PC-9 (cell line): ENCODE data around the gene KRTAP4-7.

Experiments
- EZH2 ChIP-seq: fragments of 200-600 bp; sonication (generic); IDR thresholded peaks from 2 replicates; pipeline ENCODE4 v1.8.0; 2017; ENCODE audit warnings: antibody characterized with exemption, low read depth
- TF ChIP-seq, protein P1 (sequence below): fragments of 200-600 bp; sonication (generic); conservative IDR thresholded peaks from 2 replicates; pipeline ENCODE4 v1.6.1; 2017; ENCODE audit warnings: mixed run types, antibody characterized with exemption, mild to moderate bottlenecking, moderate library complexity

DNA sequence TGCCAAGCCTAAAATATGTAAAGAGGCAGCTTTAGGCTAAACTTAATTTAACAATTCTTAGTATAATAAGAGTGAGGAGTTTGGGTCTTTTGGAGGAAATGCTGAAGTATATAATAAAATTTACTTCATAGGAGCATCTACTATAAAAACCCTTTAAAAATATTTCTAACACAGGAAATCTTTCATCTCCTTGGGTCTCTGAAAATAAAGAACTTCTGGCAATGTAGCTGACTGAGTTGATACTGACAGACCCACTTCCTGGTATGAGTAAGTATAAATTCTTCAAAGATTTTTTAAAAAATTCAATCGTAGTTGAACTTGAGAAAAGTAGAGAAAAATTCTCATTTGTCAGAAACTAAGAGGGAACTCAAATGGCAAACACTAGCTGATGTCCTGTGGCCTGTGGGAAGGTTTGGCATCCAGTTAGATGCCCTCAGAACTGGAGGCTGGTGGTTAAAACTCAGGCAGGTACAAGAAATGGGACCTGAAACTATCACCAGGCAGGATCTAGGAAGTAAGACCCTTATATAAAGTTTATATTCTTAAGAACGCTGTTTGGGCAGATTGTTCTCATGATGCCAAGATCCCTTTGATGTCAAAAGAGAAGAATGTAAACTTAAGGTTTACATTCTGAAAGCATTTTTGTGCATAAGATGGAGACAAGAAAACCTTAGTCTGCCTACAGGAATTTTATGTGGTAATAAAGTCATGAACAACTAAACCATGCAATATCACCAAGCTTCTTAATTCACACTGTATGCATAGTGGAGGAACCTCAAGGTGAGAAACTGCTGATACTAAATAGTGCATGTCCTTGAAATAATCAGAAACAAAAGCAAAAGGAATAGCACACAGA lies 50.2 kb downstream of the KRTAP4-7 start:
- TF ChIP-seq EZH2, result no peak
- TF ChIP-seq, protein P1, sequence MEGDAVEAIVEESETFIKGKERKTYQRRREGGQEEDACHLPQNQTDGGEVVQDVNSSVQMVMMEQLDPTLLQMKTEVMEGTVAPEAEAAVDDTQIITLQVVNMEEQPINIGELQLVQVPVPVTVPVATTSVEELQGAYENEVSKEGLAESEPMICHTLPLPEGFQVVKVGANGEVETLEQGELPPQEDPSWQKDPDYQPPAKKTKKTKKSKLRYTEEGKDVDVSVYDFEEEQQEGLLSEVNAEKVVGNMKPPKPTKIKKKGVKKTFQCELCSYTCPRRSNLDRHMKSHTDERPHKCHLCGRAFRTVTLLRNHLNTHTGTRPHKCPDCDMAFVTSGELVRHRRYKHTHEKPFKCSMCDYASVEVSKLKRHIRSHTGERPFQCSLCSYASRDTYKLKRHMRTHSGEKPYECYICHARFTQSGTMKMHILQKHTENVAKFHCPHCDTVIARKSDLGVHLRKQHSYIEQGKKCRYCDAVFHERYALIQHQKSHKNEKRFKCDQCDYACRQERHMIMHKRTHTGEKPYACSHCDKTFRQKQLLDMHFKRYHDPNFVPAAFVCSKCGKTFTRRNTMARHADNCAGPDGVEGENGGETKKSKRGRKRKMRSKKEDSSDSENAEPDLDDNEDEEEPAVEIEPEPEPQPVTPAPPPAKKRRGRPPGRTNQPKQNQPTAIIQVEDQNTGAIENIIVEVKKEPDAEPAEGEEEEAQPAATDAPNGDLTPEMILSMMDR, result no peak
